ENCODE results near the gene CCDC68.
"Not testable (repeated sequence)": the region's sequence is repeated elsewhere in the genome, so short reads cannot be mapped to it uniquely, and the experiment has no call there.

CCDC68 gene

GRCh38 chr18:54860941-54861340 is 98.3 kb downstream of the CCDC68 start:
- no peak for TF ChIP-seq CTCF (IDR thresholded peaks at IDR 0.05; ENCODE audit: low read depth, low read length)
- no peak overlapping the region for H3K4me3 ChIP-seq (ENCODE audit: low read depth, low read length)

GRCh38 chr18:54859667-54860421 is 99.4 kb downstream of the CCDC68 start:
- H3K4me3 ChIP-seq (ENCODE audit: low read depth, low read length) = no peak overlapping the region
- TF ChIP-seq CTCF (IDR thresholded peaks at IDR 0.05; ENCODE audit: low read depth, low read length) = no peak

- no peak for TF ChIP-seq CTCF (IDR thresholded peaks at IDR 0.05; ENCODE audit: low read depth, low read length)
Observed at GRCh38 chr18:54857499-54857898, 101.8 kb downstream of the CCDC68 start.

GRCh38 chr18:54856105-54856646 is 103.1 kb downstream of the CCDC68 start:
- no peak for TF ChIP-seq CTCF (IDR thresholded peaks at IDR 0.05; ENCODE audit: low read depth, low read length)
- no peak overlapping the region for H3K4me3 ChIP-seq (ENCODE audit: low read depth, low read length)

More at GRCh38 chr18:54857499-54857898, 101.8 kb downstream of the CCDC68 start:
- no peak overlapping the region for H3K4me3 ChIP-seq (ENCODE audit: low read depth, low read length)

- H3K4me3 ChIP-seq (ENCODE audit: low read depth, low read length) = not testable (repeated sequence)
Observed at GRCh38 chr18:54855050-54855449, 104.2 kb downstream of the CCDC68 start.

- no peak overlapping the region for H3K4me3 ChIP-seq (ENCODE audit: low read depth, low read length)
- TF ChIP-seq CTCF (IDR thresholded peaks at IDR 0.05; ENCODE audit: low read depth, low read length) = no peak
Observed at GRCh38 chr18:54852780-54853675, 106.2 kb downstream of the CCDC68 start.
